ACC112 (cell line): Measurements from ENCODE around the gene PHACTR2.
A peak's percentile ranks its signal among the peaks of the same experiment; 100 is the strongest.
"Not testable (repeated sequence)": the region's sequence is repeated elsewhere in the genome, so short reads cannot be mapped to it uniquely, and the experiment has no call there.

Experiments used
- H2AFZ ChIP-seq: fragments of 200-600 bp; sonication (generic); one replicate; pipeline ENCODE4 v1.6.0; 2017; ENCODE audit warnings: antibody characterized with exemption, low read length; ENCODE audit not compliant: unreplicated experiment
- H3K27ac ChIP-seq: fragments of 200-600 bp; sonication (generic); 2 replicates; pipeline ENCODE4 v1.5.1; 2014; ENCODE audit warnings: low read depth, mild to moderate bottlenecking, antibody characterized with exemption, low read length, moderate library complexity
- H3K27me3 ChIP-seq: fragments of 200-600 bp; sonication (generic); 2 replicates; pipeline ENCODE4 v1.6.1; 2014; ENCODE audit warnings: mild to moderate bottlenecking, antibody characterized with exemption, low read length, moderate library complexity, mixed read lengths; ENCODE audit not compliant: insufficient read depth
- H3K36me3 ChIP-seq: fragments of 200-600 bp; sonication (generic); 2 replicates; pipeline ENCODE4 v1.6.1; 2016; ENCODE audit warnings: mild to moderate bottlenecking, antibody characterized with exemption, low read length, moderate library complexity, mixed read lengths; ENCODE audit not compliant: insufficient read depth
- H3K4me1 ChIP-seq: fragments of 200-600 bp; sonication (generic); one replicate; pipeline ENCODE4 v1.6.1; 2016; ENCODE audit warnings: low read length, mixed read lengths; ENCODE audit not compliant: insufficient read depth, unreplicated experiment, control insufficient read depth
- H3K4me3 ChIP-seq: fragments of 200-600 bp; sonication (generic); 2 replicates; pipeline ENCODE4 v1.5.1; 2014; ENCODE audit warnings: mild to moderate bottlenecking, low read depth, low read length
- H3K79me2 ChIP-seq: fragments of 200-600 bp; sonication (generic); one replicate; pipeline ENCODE4 v1.6.0; 2016; ENCODE audit warnings: low read length; ENCODE audit not compliant: control insufficient read depth, unreplicated experiment, insufficient read depth

Gene PHACTR2

DNA sequence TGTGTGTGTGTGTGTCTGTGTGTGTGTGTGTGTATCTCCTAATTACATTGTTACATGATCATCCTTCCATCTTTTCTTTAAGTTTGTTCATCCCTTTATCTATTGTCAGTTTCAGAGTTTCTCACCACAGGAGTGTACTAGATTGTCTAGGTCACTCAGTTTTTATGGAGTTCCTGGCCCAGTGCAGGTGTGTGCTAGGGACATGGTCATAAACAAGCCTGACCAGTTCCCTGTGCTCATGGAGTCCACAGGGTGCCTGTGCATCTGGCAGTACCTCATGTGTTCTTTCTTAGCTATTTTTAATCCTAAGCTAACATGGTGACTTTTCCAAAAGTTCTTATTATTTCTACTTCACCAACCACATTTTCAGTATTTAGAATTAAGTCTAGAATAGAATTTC is 43.9 kb downstream of the PHACTR2 start:
- Histone ChIP-seq H3K36me3 (peaks cover 17% of the 10 kb centered on the region), H3K27ac (no peak overlapping the region), H2AFZ (no peak overlapping the region), H3K4me1 (no peaks in the 10 kb centered on the region), H3K79me2 (no peaks in the 10 kb centered on the region), H3K27me3 (no peaks in the 10 kb centered on the region), H3K4me3 (no peak overlapping the region)

DNA sequence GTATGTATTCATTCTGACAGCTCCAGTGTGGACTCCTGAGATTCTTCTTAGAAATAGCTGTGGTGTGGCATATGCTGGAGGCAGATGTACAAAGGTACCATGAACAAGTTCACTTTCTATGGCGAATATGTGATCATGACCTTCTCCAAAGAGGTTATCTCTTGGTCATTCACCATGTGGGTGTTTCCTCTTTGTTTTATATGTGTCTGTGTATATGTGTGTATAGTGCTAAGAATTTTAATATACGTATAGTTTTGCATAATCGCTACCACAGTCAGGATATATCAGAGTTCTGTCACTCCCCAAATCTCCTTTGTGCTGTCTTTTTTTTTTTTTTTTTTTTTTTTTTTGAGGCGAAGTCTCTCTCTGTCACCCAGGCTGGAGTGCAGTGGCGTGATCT is 47.1 kb downstream of the PHACTR2 start:
- Histone ChIP-seq H3K79me2 (no peaks in the 10 kb centered on the region), H2AFZ (no peak overlapping the region), H3K4me3 (no peak overlapping the region), H3K27ac (no peak overlapping the region), H3K36me3 (peaks cover 17% of the 10 kb centered on the region), H3K4me1 (no peaks in the 10 kb centered on the region), H3K27me3 (no peaks in the 10 kb centered on the region)

GRCh38 chr6:143726015-143726647 is 48.4 kb downstream of the PHACTR2 start:
- no peak overlapping the region for H3K27ac ChIP-seq
- H3K4me1 ChIP-seq, result no peaks in the 10 kb centered on the region
- peaks cover 17% of the 10 kb centered on the region for H3K36me3 ChIP-seq
- no peaks in the 10 kb centered on the region for H3K79me2 ChIP-seq
- no peaks in the 10 kb centered on the region for H3K27me3 ChIP-seq
- H2AFZ ChIP-seq, result no peak overlapping the region
- H3K4me3 ChIP-seq, result no peak overlapping the region

DNA sequence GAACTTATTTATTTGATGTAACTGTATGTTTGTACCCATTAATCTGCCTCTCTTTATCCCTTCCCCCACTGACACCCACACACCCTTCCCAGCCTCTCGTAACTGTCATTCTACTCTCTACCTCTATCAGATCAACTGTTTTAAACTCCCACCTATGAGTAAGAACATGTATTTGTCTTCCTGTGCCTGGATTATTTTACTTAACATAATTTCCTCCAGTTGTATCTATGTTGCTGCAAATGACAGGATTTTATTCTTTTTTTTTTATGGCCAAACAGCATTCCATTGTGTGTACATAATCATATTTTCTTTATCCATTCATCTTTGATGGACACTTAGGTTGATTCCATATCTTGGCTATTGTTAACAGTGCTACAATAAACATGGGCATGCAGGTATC is 49.3 kb downstream of the PHACTR2 start:
- Histone ChIP-seq H3K27me3 (no peaks in the 10 kb centered on the region), H2AFZ (no peak overlapping the region), H3K27ac (no peak overlapping the region), H3K36me3 (peaks cover 17% of the 10 kb centered on the region), H3K79me2 (no peaks in the 10 kb centered on the region), H3K4me3 (no peak overlapping the region), H3K4me1 (peaks cover 5% of the 10 kb centered on the region)

- Histone ChIP-seq H3K4me3 (0 out of 2 replicates have a peak overlapping the region, but pooled peaks have one; percentile 27), H3K27ac (peak overlapping the region; percentile 16; the same call in 1 of the 2 replicates), H3K79me2 (no peaks in the 10 kb centered on the region), H3K36me3 (no peaks in the 10 kb centered on the region), H3K4me1 (peaks cover 18% of the 10 kb centered on the region), H3K27me3 (no peaks in the 10 kb centered on the region), H2AFZ (peak overlapping the region; percentile 81)
Observed at GRCh38 chr6:143731789-143732188, 54.0 kb downstream of the PHACTR2 start.

- H2AFZ ChIP-seq, result no peak overlapping the region
- H3K27ac ChIP-seq, result no peak overlapping the region
- H3K27me3 ChIP-seq, result no peaks in the 10 kb centered on the region
- no peaks in the 10 kb centered on the region for H3K36me3 ChIP-seq
- 0 out of 2 replicates have a peak overlapping the region, but pooled peaks have one; percentile 27 for H3K4me3 ChIP-seq
- no peaks in the 10 kb centered on the region for H3K79me2 ChIP-seq
- H3K4me1 ChIP-seq, result peaks cover 18% of the 10 kb centered on the region
Observed at GRCh38 chr6:143732536-143732935, 54.8 kb downstream of the PHACTR2 start.

GRCh38 chr6:143733510-143733909 is 55.7 kb downstream of the PHACTR2 start:
- no peak overlapping the region for H3K4me3 ChIP-seq
- peaks cover 18% of the 10 kb centered on the region for H3K4me1 ChIP-seq
- no peak overlapping the region for H3K27ac ChIP-seq
- no peaks in the 10 kb centered on the region for H3K27me3 ChIP-seq
- no peaks in the 10 kb centered on the region for H3K79me2 ChIP-seq
- H2AFZ ChIP-seq, result no peak overlapping the region
- H3K36me3 ChIP-seq, result no peaks in the 10 kb centered on the region

DNA sequence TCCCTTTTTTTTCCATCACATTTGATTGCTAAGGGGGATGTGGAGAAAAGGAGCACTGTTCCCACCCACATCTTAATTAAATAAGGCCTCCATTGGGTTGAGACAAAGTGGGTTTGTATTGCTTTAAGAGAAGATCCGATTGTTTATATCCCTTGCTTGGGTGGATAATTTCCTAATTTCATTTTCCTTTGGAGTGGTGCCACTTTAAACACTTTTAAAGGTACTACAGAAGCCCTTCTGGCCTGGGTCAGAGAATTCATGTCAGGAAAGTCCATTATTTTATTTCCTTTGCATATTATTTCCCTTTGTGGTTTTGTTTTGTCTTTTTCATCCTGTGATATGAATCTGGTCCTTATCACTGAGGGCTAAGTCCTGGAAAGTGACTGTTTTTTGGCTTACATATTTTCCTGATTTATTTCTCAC is 56.9 kb downstream of the PHACTR2 start:
- H3K27me3 ChIP-seq, result no peaks in the 10 kb centered on the region
- no peaks in the 10 kb centered on the region for H3K79me2 ChIP-seq
- peaks cover 18% of the 10 kb centered on the region for H3K4me1 ChIP-seq
- no peak overlapping the region for H3K4me3 ChIP-seq
- no peak overlapping the region for H3K27ac ChIP-seq
- peak overlapping the region; percentile 15 for H2AFZ ChIP-seq
- no peaks in the 10 kb centered on the region for H3K36me3 ChIP-seq

- not testable (repeated sequence) for H3K36me3 ChIP-seq, H2AFZ ChIP-seq, H3K4me1 ChIP-seq, H3K79me2 ChIP-seq, H3K27me3 ChIP-seq, H3K27ac ChIP-seq, H3K4me3 ChIP-seq
Observed at GRCh38 chr6:143738072-143738690, 60.4 kb downstream of the PHACTR2 start.

- no peak overlapping the region for H2AFZ ChIP-seq
- H3K27me3 ChIP-seq, result no peaks in the 10 kb centered on the region
- H3K79me2 ChIP-seq, result no peaks in the 10 kb centered on the region
- no peak overlapping the region for H3K4me3 ChIP-seq
- no peaks in the 10 kb centered on the region for H3K36me3 ChIP-seq
- no peak overlapping the region for H3K27ac ChIP-seq
- peaks cover 7% of the 10 kb centered on the region for H3K4me1 ChIP-seq
Observed at GRCh38 chr6:143739341-143739851, 61.6 kb downstream of the PHACTR2 start.

- no peaks in the 10 kb centered on the region for H3K27me3 ChIP-seq
- H3K79me2 ChIP-seq, result no peaks in the 10 kb centered on the region
- no peaks in the 10 kb centered on the region for H3K36me3 ChIP-seq
- H3K4me3 ChIP-seq, result no peak overlapping the region
- H2AFZ ChIP-seq, result no peak overlapping the region
- H3K4me1 ChIP-seq, result no peaks in the 10 kb centered on the region
- H3K27ac ChIP-seq, result no peak overlapping the region
Observed at GRCh38 chr6:143740213-143740612, 62.4 kb downstream of the PHACTR2 start.
